HEK293T (cell line): ENCODE measurements around the gene B3GNT4.
"Not testable (repeated sequence)": the region's sequence is repeated elsewhere in the genome, so short reads cannot be mapped to it uniquely, and the experiment has no call there.

Experiments
- BHLHE40 ChIP-seq: fragments of 450-650 bp; IDR thresholded peaks from 2 replicates; pipeline ENCODE4 v1.6.1; 2016; ENCODE audit warnings: mild to moderate bottlenecking, moderate library complexity, borderline replicate concordance
- FOXK2 ChIP-seq: fragments of 450-650 bp; IDR thresholded peaks from 2 replicates; pipeline ENCODE4 v1.6.1; 2016; ENCODE audit warnings: mild to moderate bottlenecking

DNA sequence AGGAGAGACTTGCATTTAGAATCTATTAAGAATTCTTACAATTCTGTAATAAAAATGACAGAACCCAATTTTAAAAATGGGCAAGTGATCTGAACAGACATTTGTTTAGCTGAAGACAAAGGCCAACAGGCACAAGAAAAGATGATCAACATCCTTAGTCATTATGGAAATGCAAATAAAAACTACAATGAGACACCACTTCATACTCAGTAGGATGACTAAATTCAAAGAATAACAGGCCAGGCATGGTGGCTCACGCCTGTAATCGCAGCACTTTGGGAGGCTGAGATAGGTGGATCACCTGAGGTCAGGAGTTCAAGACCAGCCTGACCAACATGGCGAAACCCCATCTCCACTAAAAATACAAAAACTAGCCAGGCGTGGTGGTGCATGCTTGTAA, 55.0 kb downstream of the B3GNT4 start:
- TF ChIP-seq FOXK2, BHLHE40: not testable (repeated sequence)
